PC-9 (cell line): ENCODE results near the gene SH3GL1. TPM values are rescaled to one million over a fixed set of nuclear protein-coding genes. Genes with fewer than 3 reads are reported as not detected.
A peak's percentile ranks its signal among the peaks of the same experiment; 100 is the strongest.

Experiments used
- BruUV-seq: library from RNA; stranded (reverse); fragments of 400-500 nt; replicated peaks from 2 replicates; lab custom pipeline; 2021; lab: Mats Ljungman, UMichigan
- CTCF ChIA-PET: fragments of 300-600 bp; sonication (Branson Sonifier 250); formaldehyde crosslinking; loops from one replicate; lab custom pipeline; 2022; ENCODE audit warnings: antibody characterized with exemption; lab: Charles Lee
- POLR2A ChIA-PET: fragments of 300-600 bp; sonication (Branson Sonifier 250); formaldehyde crosslinking; loops from one replicate; lab custom pipeline; 2022; ENCODE audit warnings: antibody characterized with exemption; ENCODE audit not compliant: unreplicated experiment; lab: Charles Lee
- DNase-seq, 2 experiments: peaks; one replicate each; pipeline versions ENCODE4 v3.0.0 to v3.0.0-alpha.2; 2015 to 2022; ENCODE audit warnings: mixed read lengths in 1 of 2
- H2AFZ ChIP-seq: fragments of 200-600 bp; sonication (generic); 2 replicates; pipeline ENCODE4 v1.8.1; 2017; ENCODE audit warnings: antibody characterized with exemption
- H3F3A ChIP-seq: fragments of 200-600 bp; sonication (generic); 2 replicates; pipeline ENCODE4 v1.8.1; 2017; ENCODE audit warnings: antibody characterized with exemption, mild to moderate bottlenecking, low read depth; ENCODE audit not compliant: insufficient read depth
- H3K27ac ChIP-seq: fragments of 200-600 bp; sonication (generic); 2 replicates; pipeline ENCODE4 v1.6.1; 2016; ENCODE audit warnings: mixed run types
- H3K27me3 ChIP-seq: fragments of 200-600 bp; sonication (generic); 2 replicates; pipeline ENCODE4 v1.6.1; 2016; ENCODE audit warnings: low read depth, mixed run types; ENCODE audit not compliant: insufficient read depth
- H3K36me3 ChIP-seq: fragments of 200-600 bp; sonication (generic); 2 replicates; pipeline ENCODE4 v1.6.1; 2016; ENCODE audit warnings: low read depth, mixed run types
- H3K4me1 ChIP-seq: fragments of 200-600 bp; sonication (generic); replicated peaks from 2 replicates; pipeline ENCODE4 v1.6.1; 2016; ENCODE audit warnings: mixed run types; ENCODE audit not compliant: insufficient read depth
- H3K4me2 ChIP-seq: fragments of 200-600 bp; sonication (generic); 2 replicates; pipeline ENCODE4 v1.6.1; 2017; ENCODE audit warnings: mixed run types
- H3K4me3 ChIP-seq: fragments of 200-600 bp; sonication (generic); 2 replicates; pipeline ENCODE4 v1.6.1; 2016; ENCODE audit warnings: mixed run types
- H3K79me2 ChIP-seq: fragments of 200-600 bp; sonication (generic); 2 replicates; pipeline ENCODE4 v1.6.1; 2017; ENCODE audit warnings: low read depth, mixed run types
- H3K9me2 ChIP-seq: fragments of 200-600 bp; sonication (generic); 2 replicates; pipeline ENCODE4 v1.8.1; 2017; ENCODE audit warnings: mild to moderate bottlenecking; ENCODE audit not compliant: insufficient read depth
- H3K9me3 ChIP-seq: fragments of 200-600 bp; sonication (generic); 2 replicates; pipeline ENCODE4 v1.8.1; 2016; ENCODE audit warnings: low read depth; ENCODE audit not compliant: insufficient read depth
- H4K20me1 ChIP-seq: fragments of 200-600 bp; sonication (generic); 2 replicates; pipeline ENCODE4 v1.8.1; 2017; ENCODE audit not compliant: insufficient read depth
- CTCF ChIP-seq: fragments of 200-600 bp; sonication (generic); conservative IDR thresholded peaks from 2 replicates; pipeline ENCODE4 v1.6.1; 2017; ENCODE audit warnings: mixed run types, antibody characterized with exemption, mild to moderate bottlenecking, moderate library complexity
- EZH2 ChIP-seq: fragments of 200-600 bp; sonication (generic); IDR thresholded peaks from 2 replicates; pipeline ENCODE4 v1.8.0; 2017; ENCODE audit warnings: antibody characterized with exemption, low read depth
- intact Hi-C: fragments of 100-400 bp; cut with micrococcal nuclease; formaldehyde crosslinking; loops from one replicate; pipeline ENCODE4 v1.10.0; 2022; ENCODE audit not compliant: unreplicated experiment
- total RNA-seq: library from RNA; stranded (reverse); gene quantifications from 2 replicates; pipeline ENCODE4 v1.2.3, GENCODE V29; 2021

SH3GL1 gene
- total RNA-seq, 1 experiment from 2014 or later: 49.2 TPM

GRCh38 chr19:4375164-4376027, 25.0 kb downstream of the SH3GL1 start:
- H3K36me3 ChIP-seq: no peaks in the 10 kb centered on the region
- H3K4me2 ChIP-seq: peak overlapping the region; percentile 80
- DNase-seq: peak; percentile 92 to 97
- peaks cover 30% of the 10 kb centered on the region for H3K79me2 ChIP-seq
- H3K4me1 ChIP-seq: peaks cover 68% of the 10 kb centered on the region
- peak overlapping the region; percentile 42; the same call in 1 of the 2 replicates for H3K4me3 ChIP-seq
- no peaks in the 10 kb centered on the region for H3K9me3 ChIP-seq
- H2AFZ ChIP-seq: no peak overlapping the region
- TF ChIP-seq CTCF (no peak; the same call in 1 of the 2 replicates), EZH2 (no peak)
- POLR2A ChIA-PET: interaction anchor here (0.7 kb wide), 4 partner anchors 33 to 613 kb away, joined by 3 to 5 read pairs (median 3); partner anchors contain the start of gene MRPL54
- CTCF ChIA-PET: interaction anchor here (0.8 to 1.1 kb wide), 3 partner anchors 13 to 27 kb away, joined by 3 to 5 read pairs (median 3); partner anchors contain the start of gene CHAF1A
- no peaks in the 10 kb centered on the region for H3K9me2 ChIP-seq
- peaks cover 56% of the 10 kb centered on the region for H3F3A ChIP-seq
- no TSS peak for BruUV-seq
- no peaks in the 10 kb centered on the region for H3K27me3 ChIP-seq
- H4K20me1 ChIP-seq: peaks cover 14% of the 10 kb centered on the region
- intact Hi-C loops: loop anchor here (1.0 to 10.0 kb wide), 4 partner anchors 13 to 388 kb away; partner anchors contain the start of genes DPP9, EEF2 and SH3GL1
- peak overlapping the region; percentile 95 for H3K27ac ChIP-seq

GRCh38 chr19:4374498-4375163, 25.7 kb downstream of the SH3GL1 start:
- Histone ChIP-seq H3K9me3 (no peaks in the 10 kb centered on the region), H3K79me2 (peaks cover 30% of the 10 kb centered on the region), H3K4me2 (peak overlapping the region; percentile 80), H3K4me1 (peaks cover 62% of the 10 kb centered on the region), H3K4me3 (peak overlapping the region; percentile 42; the same call in 1 of the 2 replicates), H2AFZ (no peak overlapping the region), H3F3A (peaks cover 51% of the 10 kb centered on the region), H3K27ac (peak overlapping the region; percentile 95), H3K27me3 (no peaks in the 10 kb centered on the region), H3K36me3 (no peaks in the 10 kb centered on the region), H3K9me2 (no peaks in the 10 kb centered on the region), H4K20me1 (peaks cover 9% of the 10 kb centered on the region)
- TF ChIP-seq CTCF (0 out of 2 replicates have a peak, but pooled peaks have one; percentile 23), EZH2 (no peak)
- CTCF ChIA-PET: interaction anchor here (0.8 to 1.1 kb wide), 2 partner anchors 14 to 27 kb away, joined by 3 to 5 read pairs; partner anchors contain the start of gene CHAF1A
- no TSS peak for BruUV-seq
- peak; percentile 84 to 87 for DNase-seq
- POLR2A ChIA-PET: interaction anchor here (0.7 kb wide), 4 partner anchors 32 to 612 kb away, joined by 3 to 5 read pairs (median 3); partner anchors contain the start of gene MRPL54
- intact Hi-C loops: loop anchor here (1.0 to 10.0 kb wide), 4 partner anchors 14 to 387 kb away; partner anchors contain the start of genes DPP9, EEF2 and SH3GL1
